ENCODE results near the gene ABCA9. TPM values are rescaled to one million over a fixed set of nuclear protein-coding genes. Genes with fewer than 3 reads are reported as not detected.

The ABCA9 gene
- total and polyA plus RNA-seq, 9 of the 15 experiments (the other 6 are each of a cell fraction or from before 2014, with no cell fraction given) = 0.04 TPM; not detected in 8

- TF ChIP-seq SRSF7 (optimal IDR thresholded peaks at IDR 0.05; ENCODE audit: low read depth, low read length) = no peak
- peak; percentile 70; the same call in 1 of the 2 replicates for TF ChIP-seq DMBX1 (CRISPR knock-in tag; IDR thresholded peaks at IDR 0.05; ENCODE audit: borderline replicate concordance)
- TF ChIP-seq SIN3A (IDR thresholded peaks at IDR 0.05; ENCODE audit: borderline replicate concordance in 2 of 2, control insufficient read depth in 1 of 2, low read depth in 2 of 2, low read length in 2 of 2) = no peak
- TF ChIP-seq CREB1 (IDR thresholded peaks at IDR 0.05) = peak; percentile 65; the same call in 1 of the 2 replicates
- TF ChIP-seq CREB1 (CRISPR knock-in tag; IDR thresholded peaks at IDR 0.05) = no peak
- TF ChIP-seq SMAD4 (CRISPR knock-in tag; conservative IDR thresholded peaks at IDR 0.05) = peak; percentile 71
- TF ChIP-seq L3MBTL2 (IDR thresholded peaks at IDR 0.05) = peak; percentile 96
- peak; percentile 59 for TF ChIP-seq ASH1L (IDR thresholded peaks at IDR 0.05; ENCODE audit: borderline replicate concordance, low read depth, partially characterized antibody)
- peak; percentile 73 for TF ChIP-seq BACH1 (tag; IDR thresholded peaks at IDR 0.05)
- TF ChIP-seq POU5F1 (IDR thresholded peaks at IDR 0.05; ENCODE audit: borderline replicate concordance, low read depth, low read length, partially characterized antibody) = no peak
- peak; percentile 71 for TF ChIP-seq POLR2AphosphoS5 (IDR thresholded peaks at IDR 0.05; ENCODE audit: control insufficient read depth, insufficient read depth, low read depth, low read length)
- no peak for TF ChIP-seq RFX5 (IDR thresholded peaks at IDR 0.05; ENCODE audit: low read depth, low read length)
- no peak for TF ChIP-seq HDAC8 (tag; IDR thresholded peaks at IDR 0.05)
- peak; percentile 87 to 89 for TF ChIP-seq E2F6 (IDR thresholded peaks at IDR 0.05; ENCODE audit: borderline replicate concordance in 1 of 2, extremely low read depth in 1 of 2, insufficient read depth in 1 of 2, insufficient read length in 1 of 2, low read depth in 1 of 2, low read length in 1 of 2, poor library complexity in 1 of 2, severe bottlenecking in 1 of 2)
- TF ChIP-seq E2F4 (CRISPR knock-in tag; IDR thresholded peaks at IDR 0.05; ENCODE audit: low read depth) = no peak
- TF ChIP-seq NCOA2 (IDR thresholded peaks at IDR 0.05; ENCODE audit: partially characterized antibody in 2 of 2) = peak; percentile 31 to 69
- peak; percentile 76 for TF ChIP-seq ZNF24 (IDR thresholded peaks at IDR 0.05)
- TF ChIP-seq ZNF79 (CRISPR knock-in tag; IDR thresholded peaks at IDR 0.05; ENCODE audit: low read depth) = no peak
- TF ChIP-seq, protein P1, sequence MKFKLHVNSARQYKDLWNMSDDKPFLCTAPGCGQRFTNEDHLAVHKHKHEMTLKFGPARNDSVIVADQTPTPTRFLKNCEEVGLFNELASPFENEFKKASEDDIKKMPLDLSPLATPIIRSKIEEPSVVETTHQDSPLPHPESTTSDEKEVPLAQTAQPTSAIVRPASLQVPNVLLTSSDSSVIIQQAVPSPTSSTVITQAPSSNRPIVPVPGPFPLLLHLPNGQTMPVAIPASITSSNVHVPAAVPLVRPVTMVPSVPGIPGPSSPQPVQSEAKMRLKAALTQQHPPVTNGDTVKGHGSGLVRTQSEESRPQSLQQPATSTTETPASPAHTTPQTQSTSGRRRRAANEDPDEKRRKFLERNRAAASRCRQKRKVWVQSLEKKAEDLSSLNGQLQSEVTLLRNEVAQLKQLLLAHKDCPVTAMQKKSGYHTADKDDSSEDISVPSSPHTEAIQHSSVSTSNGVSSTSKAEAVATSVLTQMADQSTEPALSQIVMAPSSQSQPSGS (CRISPR knock-in tag; IDR thresholded peaks at IDR 0.05) = no peak
- TF ChIP-seq SMARCE1 (IDR thresholded peaks at IDR 0.05) = peak; percentile 93
- TF ChIP-seq TAF7 (tag; IDR thresholded peaks at IDR 0.05) = no peak
- no peak for TF ChIP-seq PREB (CRISPR knock-in tag; IDR thresholded peaks at IDR 0.05)
- peak; percentile 81 for TF ChIP-seq ADNP (tag; IDR thresholded peaks at IDR 0.05)
- no peak for TF ChIP-seq RFX7 (CRISPR knock-in tag; IDR thresholded peaks at IDR 0.05)
- no peak for TF ChIP-seq MCM2 (IDR thresholded peaks at IDR 0.05; ENCODE audit: low read depth)
These were observed 32.6 kb upstream of the ABCA9 start (continued) for GRCh38 chr17:69093279-69093789.
